WTC11 (cell line): ENCODE data around the gene MDH2. TPM values are rescaled to one million over a fixed set of nuclear protein-coding genes. Genes with fewer than 3 reads are reported as not detected.

Source experiments
- ATAC-seq: fragments of 200-7000 bp; cut with Tn5 transposase; 2 replicates; pipeline ENCODE4 v1.10.0; 2021; ENCODE audit warnings: mild to moderate bottlenecking, moderate library complexity
- CTCF ChIA-PET: fragments of 300-600 bp; sonication (Branson Sonifier 250); formaldehyde crosslinking; loops from one replicate; lab custom pipeline; 2021; ENCODE audit warnings: antibody characterized with exemption; lab: Charles Lee
- POLR2A ChIA-PET: fragments of 350-600 bp; sonication (Branson Sonifier 250); formaldehyde crosslinking; loops from one replicate; lab custom pipeline; 2021; ENCODE audit warnings: antibody characterized with exemption; lab: Charles Lee
- DNase-seq: peaks from one replicate; pipeline ENCODE4 v3.0.0; 2021; ENCODE audit warnings: low spot score
- H3K27ac Mint-ChIP-seq: 2 replicates; pipeline ENCODE4 v1.8.0; 2021; ENCODE audit warnings: mixed read lengths
- H3K27me3 Mint-ChIP-seq: 2 replicates; pipeline ENCODE4 v1.8.0; 2021; ENCODE audit warnings: low read depth, mild to moderate bottlenecking, moderate library complexity, mixed read lengths
- H3K36me3 Mint-ChIP-seq: 2 replicates; pipeline ENCODE4 v1.8.0; 2021; ENCODE audit warnings: mixed read lengths
- H3K4me1 Mint-ChIP-seq: 2 replicates; pipeline ENCODE4 v1.8.0; 2022; ENCODE audit warnings: mixed read lengths
- H3K4me3 Mint-ChIP-seq: 2 replicates; pipeline ENCODE4 v1.8.0; 2021; ENCODE audit warnings: mild to moderate bottlenecking, moderate library complexity, mixed read lengths
- H3K9me3 Mint-ChIP-seq: 2 replicates; pipeline ENCODE4 v1.8.0; 2021; ENCODE audit warnings: mixed read lengths
- CBFB ChIP-seq: sonication (generic); formaldehyde crosslinking; IDR thresholded peaks from 2 replicates; pipeline ENCODE4 v1.8.1; 2022; ENCODE audit warnings: mild to moderate bottlenecking, low read depth, missing genetic modification reagents
- CREM ChIP-seq: sonication (generic); formaldehyde crosslinking; IDR thresholded peaks from 2 replicates; pipeline ENCODE4 v1.8.1; 2022; ENCODE audit warnings: mild to moderate bottlenecking, missing genetic modification reagents, moderate library complexity
- EMX1 ChIP-seq: fragments of 250-450 bp; sonication (Bioruptor Pico); IDR thresholded peaks from 2 replicates; pipeline ENCODE4 v1.8.0; 2021; ENCODE audit warnings: mild to moderate bottlenecking
- FOXJ3 ChIP-seq: sonication (generic); formaldehyde crosslinking; IDR thresholded peaks from 2 replicates; pipeline ENCODE4 v1.9.0; 2021; ENCODE audit warnings: missing genetic modification reagents, mild to moderate bottlenecking, borderline replicate concordance
- GRHL2 ChIP-seq: fragments of 250-450 bp; sonication (Bioruptor Pico); IDR thresholded peaks from 2 replicates; pipeline ENCODE4 v1.8.0; 2022; ENCODE audit warnings: mild to moderate bottlenecking, moderate library complexity; ENCODE audit not compliant: insufficient replicate concordance, severe bottlenecking
- IRF2 ChIP-seq: sonication (generic); formaldehyde crosslinking; IDR thresholded peaks from 2 replicates; pipeline ENCODE4 v1.8.0; 2022; ENCODE audit warnings: low read depth, missing genetic modification reagents, borderline replicate concordance
- MXD4 ChIP-seq: fragments of 250-450 bp; sonication (Bioruptor Pico); IDR thresholded peaks from 2 replicates; pipeline ENCODE4 v1.8.0; 2021; ENCODE audit warnings: mild to moderate bottlenecking, moderate library complexity, borderline replicate concordance
- OVOL2 ChIP-seq: fragments of 250-450 bp; sonication (Bioruptor Pico); IDR thresholded peaks from 2 replicates; pipeline ENCODE4 v1.9.0; 2021; ENCODE audit warnings: mild to moderate bottlenecking, borderline replicate concordance
- PRRX2 ChIP-seq: fragments of 250-450 bp; sonication (Bioruptor Pico); IDR thresholded peaks from 2 replicates; pipeline ENCODE4 v1.8.0; 2021; ENCODE audit warnings: mild to moderate bottlenecking
- SMAD3 ChIP-seq: sonication (generic); formaldehyde crosslinking; IDR thresholded peaks from 2 replicates; pipeline ENCODE4 v1.8.0; 2022; ENCODE audit warnings: missing genetic modification reagents, mild to moderate bottlenecking, borderline replicate concordance
- SMAD4 ChIP-seq: sonication (generic); formaldehyde crosslinking; IDR thresholded peaks from 2 replicates; pipeline ENCODE4 v1.8.0; 2022; ENCODE audit warnings: mild to moderate bottlenecking, missing genetic modification reagents
- TCF7 ChIP-seq: sonication (generic); formaldehyde crosslinking; IDR thresholded peaks from 2 replicates; pipeline ENCODE4 v1.8.0; 2022; ENCODE audit warnings: mild to moderate bottlenecking, low read depth, missing genetic modification reagents, moderate library complexity
- TEAD4 ChIP-seq: sonication (generic); formaldehyde crosslinking; IDR thresholded peaks from 2 replicates; pipeline ENCODE4 v1.8.0; 2022; ENCODE audit warnings: mild to moderate bottlenecking, missing genetic modification reagents
- ZNF138 ChIP-seq: sonication (generic); formaldehyde crosslinking; conservative IDR thresholded peaks from 2 replicates; pipeline ENCODE4 v1.8.1; 2022; ENCODE audit warnings: mild to moderate bottlenecking, moderate library complexity, missing genetic modification reagents
- ZNF396 ChIP-seq: fragments of 250-450 bp; sonication (Bioruptor Pico); IDR thresholded peaks from 2 replicates; pipeline ENCODE4 v1.8.0; 2021; ENCODE audit warnings: mild to moderate bottlenecking, moderate library complexity, borderline replicate concordance
- ZNF671 ChIP-seq: fragments of 250-450 bp; sonication (Bioruptor Pico); IDR thresholded peaks from 2 replicates; pipeline ENCODE4 v1.8.0; 2021; ENCODE audit warnings: mild to moderate bottlenecking
- total RNA-seq: library from RNA; stranded (reverse); gene quantifications from 3 replicates; pipeline ENCODE4 v1.2.3, GENCODE V29; 2021
- TF ChIP-seq, protein P1 (sequence below): fragments of 250-450 bp; sonication (Bioruptor Pico); IDR thresholded peaks from 2 replicates; pipeline ENCODE4 v1.8.0; 2021; ENCODE audit warnings: mild to moderate bottlenecking
- TF ChIP-seq, protein P2 (sequence below): sonication (generic); formaldehyde crosslinking; IDR thresholded peaks from 2 replicates; pipeline ENCODE4 v1.8.0; 2022; ENCODE audit warnings: mild to moderate bottlenecking, missing genetic modification reagents
- TF ChIP-seq, protein P3 (sequence below): sonication (generic); formaldehyde crosslinking; IDR thresholded peaks from 2 replicates; pipeline ENCODE4 v1.8.1; 2023; ENCODE audit warnings: mild to moderate bottlenecking, missing genetic modification reagents
- TF ChIP-seq, protein P4 (sequence below): fragments of 250-450 bp; sonication (Bioruptor Pico); IDR thresholded peaks from 2 replicates; pipeline ENCODE4 v2.1.2; 2022; ENCODE audit warnings: mild to moderate bottlenecking, moderate library complexity
- TF ChIP-seq, protein P5 (sequence below): sonication (generic); formaldehyde crosslinking; IDR thresholded peaks from 2 replicates; pipeline ENCODE4 v1.8.0; 2022; ENCODE audit warnings: mild to moderate bottlenecking, missing genetic modification reagents
- TF ChIP-seq, protein P6 (sequence below): sonication (generic); formaldehyde crosslinking; IDR thresholded peaks from 2 replicates; pipeline ENCODE4 v1.8.1; 2023; ENCODE audit warnings: mild to moderate bottlenecking, missing genetic modification reagents, borderline replicate concordance

The MDH2 gene
- total RNA-seq, 1 experiment from 2014 or later, result 333 TPM

DNA sequence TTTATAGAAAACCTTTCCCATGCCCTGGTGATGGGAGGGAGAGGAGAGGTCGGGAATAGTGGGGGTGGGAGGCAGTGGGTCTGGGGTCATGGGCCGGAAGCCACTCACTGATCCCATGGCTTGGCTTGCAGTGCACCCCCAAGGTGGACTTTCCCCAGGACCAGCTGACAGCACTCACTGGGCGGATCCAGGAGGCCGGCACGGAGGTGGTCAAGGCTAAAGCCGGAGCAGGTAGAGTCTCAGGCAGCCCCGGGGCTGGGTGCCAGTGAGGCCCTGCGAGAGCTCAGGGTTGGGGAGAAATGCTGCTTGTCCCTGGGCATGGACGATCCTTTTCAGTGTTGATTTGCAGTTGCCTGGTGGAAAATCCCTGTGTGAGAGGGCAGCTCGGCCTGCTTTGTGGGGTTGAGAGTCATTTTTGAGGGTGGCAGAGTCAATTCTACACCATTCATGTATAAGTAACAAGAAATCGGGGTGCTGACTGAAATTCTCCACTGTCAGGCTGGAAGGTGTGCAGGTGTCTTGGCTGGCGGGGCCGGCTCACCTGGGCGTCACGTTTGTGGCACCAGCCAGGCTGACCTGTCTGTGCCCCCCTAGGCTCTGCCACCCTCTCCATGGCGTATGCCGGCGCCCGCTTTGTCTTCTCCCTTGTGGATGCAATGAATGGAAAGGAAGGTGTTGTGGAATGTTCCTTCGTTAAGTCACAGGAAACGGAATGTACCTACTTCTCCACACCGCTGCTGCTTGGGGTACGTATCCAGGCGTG, 16.5 kb downstream of the MDH2 start:
- TF ChIP-seq OVOL2 (CRISPR knock-in tag), result no peak
- TF ChIP-seq, protein P1, sequence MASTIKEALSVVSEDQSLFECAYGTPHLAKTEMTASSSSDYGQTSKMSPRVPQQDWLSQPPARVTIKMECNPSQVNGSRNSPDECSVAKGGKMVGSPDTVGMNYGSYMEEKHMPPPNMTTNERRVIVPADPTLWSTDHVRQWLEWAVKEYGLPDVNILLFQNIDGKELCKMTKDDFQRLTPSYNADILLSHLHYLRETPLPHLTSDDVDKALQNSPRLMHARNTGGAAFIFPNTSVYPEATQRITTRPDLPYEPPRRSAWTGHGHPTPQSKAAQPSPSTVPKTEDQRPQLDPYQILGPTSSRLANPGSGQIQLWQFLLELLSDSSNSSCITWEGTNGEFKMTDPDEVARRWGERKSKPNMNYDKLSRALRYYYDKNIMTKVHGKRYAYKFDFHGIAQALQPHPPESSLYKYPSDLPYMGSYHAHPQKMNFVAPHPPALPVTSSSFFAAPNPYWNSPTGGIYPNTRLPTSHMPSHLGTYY (CRISPR knock-in tag), result no peak
- TF ChIP-seq TCF7 (CRISPR knock-in tag), result no peak
- TF ChIP-seq, protein P2, sequence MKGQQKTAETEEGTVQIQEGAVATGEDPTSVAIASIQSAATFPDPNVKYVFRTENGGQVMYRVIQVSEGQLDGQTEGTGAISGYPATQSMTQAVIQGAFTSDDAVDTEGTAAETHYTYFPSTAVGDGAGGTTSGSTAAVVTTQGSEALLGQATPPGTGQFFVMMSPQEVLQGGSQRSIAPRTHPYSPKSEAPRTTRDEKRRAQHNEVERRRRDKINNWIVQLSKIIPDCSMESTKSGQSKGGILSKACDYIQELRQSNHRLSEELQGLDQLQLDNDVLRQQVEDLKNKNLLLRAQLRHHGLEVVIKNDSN (CRISPR knock-in tag), result no peak
- TF ChIP-seq ZNF671, result no peak
- TF ChIP-seq PRRX2 (CRISPR knock-in tag), result no peak
- TF ChIP-seq SMAD3 (CRISPR knock-in tag), result no peak
- no peak for TF ChIP-seq MXD4 (CRISPR knock-in tag)
- no peak for TF ChIP-seq CREM (CRISPR knock-in tag)
- TF ChIP-seq SMAD4 (CRISPR knock-in tag), result no peak
- no peak for TF ChIP-seq EMX1 (CRISPR knock-in tag)
- no peak for TF ChIP-seq IRF2
- TF ChIP-seq, protein P3, sequence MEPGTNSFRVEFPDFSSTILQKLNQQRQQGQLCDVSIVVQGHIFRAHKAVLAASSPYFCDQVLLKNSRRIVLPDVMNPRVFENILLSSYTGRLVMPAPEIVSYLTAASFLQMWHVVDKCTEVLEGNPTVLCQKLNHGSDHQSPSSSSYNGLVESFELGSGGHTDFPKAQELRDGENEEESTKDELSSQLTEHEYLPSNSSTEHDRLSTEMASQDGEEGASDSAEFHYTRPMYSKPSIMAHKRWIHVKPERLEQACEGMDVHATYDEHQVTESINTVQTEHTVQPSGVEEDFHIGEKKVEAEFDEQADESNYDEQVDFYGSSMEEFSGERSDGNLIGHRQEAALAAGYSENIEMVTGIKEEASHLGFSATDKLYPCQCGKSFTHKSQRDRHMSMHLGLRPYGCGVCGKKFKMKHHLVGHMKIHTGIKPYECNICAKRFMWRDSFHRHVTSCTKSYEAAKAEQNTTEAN, result no peak
- TF ChIP-seq, protein P4, sequence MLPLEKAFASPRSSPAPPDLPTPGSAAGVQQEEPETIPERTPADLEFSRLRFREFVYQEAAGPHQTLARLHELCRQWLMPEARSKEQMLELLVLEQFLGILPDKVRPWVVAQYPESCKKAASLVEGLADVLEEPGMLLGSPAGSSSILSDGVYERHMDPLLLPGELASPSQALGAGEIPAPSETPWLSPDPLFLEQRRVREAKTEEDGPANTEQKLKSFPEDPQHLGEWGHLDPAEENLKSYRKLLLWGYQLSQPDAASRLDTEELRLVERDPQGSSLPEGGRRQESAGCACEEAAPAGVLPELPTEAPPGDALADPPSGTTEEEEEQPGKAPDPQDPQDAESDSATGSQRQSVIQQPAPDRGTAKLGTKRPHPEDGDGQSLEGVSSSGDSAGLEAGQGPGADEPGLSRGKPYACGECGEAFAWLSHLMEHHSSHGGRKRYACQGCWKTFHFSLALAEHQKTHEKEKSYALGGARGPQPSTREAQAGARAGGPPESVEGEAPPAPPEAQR (CRISPR knock-in tag), result no peak
- TF ChIP-seq ZNF138, result no peak
- TF ChIP-seq TEAD4 (CRISPR knock-in tag), result no peak
- ChIA-PET CTCF (interaction anchor here (1.1 kb wide), 1 partner anchor 250 kb away, joined by 3 read pairs; no protein-coding TSS in a partner anchor), POLR2A (no interaction called here)
- H3K9me3 Mint-ChIP-seq, result no peaks in the 10 kb centered on the region
- H3K27me3 Mint-ChIP-seq, result no peaks in the 10 kb centered on the region
- ATAC-seq, result no peak
- no peak for DNase-seq
- H3K36me3 Mint-ChIP-seq, result peaks cover 58% of the 10 kb centered on the region
- no peak overlapping the region for H3K27ac Mint-ChIP-seq
- peaks cover 3% of the 10 kb centered on the region; the same call in 1 of the 2 replicates for H3K4me1 Mint-ChIP-seq
- no peak overlapping the region for H3K4me3 Mint-ChIP-seq

DNA sequence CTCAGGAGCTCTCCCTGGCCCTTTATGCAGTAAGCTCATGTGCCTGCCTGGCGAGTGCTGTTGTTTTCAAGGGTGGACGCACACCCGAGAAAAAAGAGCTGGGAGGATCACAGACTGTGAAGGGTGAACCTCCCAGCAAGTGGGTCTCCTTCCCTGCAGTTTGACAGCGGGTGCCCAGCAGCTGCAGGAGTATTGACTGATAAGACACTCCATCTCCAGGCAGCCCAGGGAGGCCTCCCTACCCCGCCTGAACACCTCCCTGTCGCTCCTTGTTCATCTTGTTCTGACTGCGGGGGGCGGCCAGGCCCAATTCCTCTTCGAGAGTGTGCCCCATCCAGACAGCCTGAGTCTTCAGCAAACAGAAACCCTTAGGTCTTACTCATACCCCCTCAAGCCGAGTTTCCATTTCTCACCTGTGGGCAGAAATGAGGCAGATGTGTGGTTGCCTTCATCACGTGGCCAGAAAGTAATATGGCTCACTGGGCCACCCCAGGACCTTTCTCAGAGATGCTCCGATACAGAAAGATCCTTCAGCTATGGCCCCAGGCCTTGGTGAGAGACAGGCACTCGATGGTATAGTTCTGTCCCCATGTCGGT, 17.2 kb downstream of the MDH2 start:
- no peak overlapping the region for H3K4me3 Mint-ChIP-seq
- no peak for TF ChIP-seq FOXJ3 (CRISPR knock-in tag)
- no peak for TF ChIP-seq GRHL2
- no peak for TF ChIP-seq CBFB (CRISPR knock-in tag)
- TF ChIP-seq ZNF396 (CRISPR knock-in tag), result no peak
- no peak for TF ChIP-seq ZNF671
- no peak for TF ChIP-seq EMX1 (CRISPR knock-in tag)
- TF ChIP-seq, protein P5, sequence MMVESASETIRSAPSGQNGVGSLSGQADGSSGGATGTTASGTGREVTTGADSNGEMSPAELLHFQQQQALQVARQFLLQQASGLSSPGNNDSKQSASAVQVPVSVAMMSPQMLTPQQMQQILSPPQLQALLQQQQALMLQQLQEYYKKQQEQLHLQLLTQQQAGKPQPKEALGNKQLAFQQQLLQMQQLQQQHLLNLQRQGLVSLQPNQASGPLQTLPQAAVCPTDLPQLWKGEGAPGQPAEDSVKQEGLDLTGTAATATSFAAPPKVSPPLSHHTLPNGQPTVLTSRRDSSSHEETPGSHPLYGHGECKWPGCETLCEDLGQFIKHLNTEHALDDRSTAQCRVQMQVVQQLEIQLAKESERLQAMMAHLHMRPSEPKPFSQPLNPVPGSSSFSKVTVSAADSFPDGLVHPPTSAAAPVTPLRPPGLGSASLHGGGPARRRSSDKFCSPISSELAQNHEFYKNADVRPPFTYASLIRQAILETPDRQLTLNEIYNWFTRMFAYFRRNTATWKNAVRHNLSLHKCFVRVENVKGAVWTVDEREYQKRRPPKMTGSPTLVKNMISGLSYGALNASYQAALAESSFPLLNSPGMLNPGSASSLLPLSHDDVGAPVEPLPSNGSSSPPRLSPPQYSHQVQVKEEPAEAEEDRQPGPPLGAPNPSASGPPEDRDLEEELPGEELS (CRISPR knock-in tag), result no peak
- TF ChIP-seq, protein P6, sequence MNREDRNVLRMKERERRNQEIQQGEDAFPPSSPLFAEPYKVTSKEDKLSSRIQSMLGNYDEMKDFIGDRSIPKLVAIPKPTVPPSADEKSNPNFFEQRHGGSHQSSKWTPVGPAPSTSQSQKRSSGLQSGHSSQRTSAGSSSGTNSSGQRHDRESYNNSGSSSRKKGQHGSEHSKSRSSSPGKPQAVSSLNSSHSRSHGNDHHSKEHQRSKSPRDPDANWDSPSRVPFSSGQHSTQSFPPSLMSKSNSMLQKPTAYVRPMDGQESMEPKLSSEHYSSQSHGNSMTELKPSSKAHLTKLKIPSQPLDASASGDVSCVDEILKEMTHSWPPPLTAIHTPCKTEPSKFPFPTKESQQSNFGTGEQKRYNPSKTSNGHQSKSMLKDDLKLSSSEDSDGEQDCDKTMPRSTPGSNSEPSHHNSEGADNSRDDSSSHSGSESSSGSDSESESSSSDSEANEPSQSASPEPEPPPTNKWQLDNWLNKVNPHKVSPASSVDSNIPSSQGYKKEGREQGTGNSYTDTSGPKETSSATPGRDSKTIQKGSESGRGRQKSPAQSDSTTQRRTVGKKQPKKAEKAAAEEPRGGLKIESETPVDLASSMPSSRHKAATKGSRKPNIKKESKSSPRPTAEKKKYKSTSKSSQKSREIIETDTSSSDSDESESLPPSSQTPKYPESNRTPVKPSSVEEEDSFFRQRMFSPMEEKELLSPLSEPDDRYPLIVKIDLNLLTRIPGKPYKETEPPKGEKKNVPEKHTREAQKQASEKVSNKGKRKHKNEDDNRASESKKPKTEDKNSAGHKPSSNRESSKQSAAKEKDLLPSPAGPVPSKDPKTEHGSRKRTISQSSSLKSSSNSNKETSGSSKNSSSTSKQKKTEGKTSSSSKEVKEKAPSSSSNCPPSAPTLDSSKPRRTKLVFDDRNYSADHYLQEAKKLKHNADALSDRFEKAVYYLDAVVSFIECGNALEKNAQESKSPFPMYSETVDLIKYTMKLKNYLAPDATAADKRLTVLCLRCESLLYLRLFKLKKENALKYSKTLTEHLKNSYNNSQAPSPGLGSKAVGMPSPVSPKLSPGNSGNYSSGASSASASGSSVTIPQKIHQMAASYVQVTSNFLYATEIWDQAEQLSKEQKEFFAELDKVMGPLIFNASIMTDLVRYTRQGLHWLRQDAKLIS (CRISPR knock-in tag), result no peak

More for the DNA sequence above, 17.2 kb downstream of the MDH2 start:
- CTCF ChIA-PET, result interaction anchor here (1.1 kb wide), 1 partner anchor 249 kb away, joined by 3 read pairs; no protein-coding TSS in a partner anchor
- peaks cover 53% of the 10 kb centered on the region for H3K36me3 Mint-ChIP-seq
- H3K27ac Mint-ChIP-seq, result no peak overlapping the region
- peaks cover 3% of the 10 kb centered on the region; the same call in 1 of the 2 replicates for H3K4me1 Mint-ChIP-seq
- no peaks in the 10 kb centered on the region for H3K27me3 Mint-ChIP-seq
- POLR2A ChIA-PET, result no interaction called here
- no peak for DNase-seq
- no peaks in the 10 kb centered on the region for H3K9me3 Mint-ChIP-seq
- ATAC-seq, result no peak
